ENCODE results near the gene CTNNBL1.

DNA sequence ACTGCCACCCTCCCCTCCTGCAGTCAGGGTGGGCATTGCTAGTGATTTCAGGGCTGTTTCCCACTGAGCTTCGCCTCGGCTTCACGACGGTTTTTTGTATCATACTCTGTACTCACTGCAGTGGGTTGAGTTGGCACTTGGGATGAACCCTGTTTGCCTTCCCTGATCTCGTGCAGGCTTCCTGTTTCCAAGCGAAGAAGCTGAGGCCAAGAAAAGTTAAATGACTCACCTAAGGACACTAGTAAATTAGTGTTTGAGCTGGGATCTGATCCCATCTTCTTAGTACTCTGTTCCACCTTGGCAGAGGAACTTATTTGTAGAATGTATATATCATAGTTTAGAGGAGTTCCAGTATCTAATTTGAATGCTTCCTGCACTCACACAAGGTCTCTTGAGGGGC lies 158.8 kb downstream of the CTNNBL1 start:
- TF ChIP-seq POLR2A (IDR thresholded peaks at IDR 0.05; ENCODE audit: low read length) (no peak), GATA1 (IDR thresholded peaks at IDR 0.05; ENCODE audit: low read depth, low read length) (no peak)

Measured in erythroblast (primary cell).